Spinal cord (tissue), 10 donors: ENCODE results near the gene PEPD. TPM values are rescaled to one million over a fixed set of nuclear protein-coding genes. Genes with fewer than 3 reads are reported as not detected.
A peak's percentile ranks its signal among the peaks of the same experiment; 100 is the strongest.

Source experiments
- DNase-seq, 6 donors: peaks; one replicate each; pipeline versions ENCODE4 v3.0.0 to v3.0.0-alpha.2; 2013 to 2015; ENCODE audit warnings: low spot score in 6 of 6, low read depth in 4 of 6
- H3K27ac ChIP-seq: one replicate; pipeline ENCODE4 v1.5.1; 2013; ENCODE audit warnings: low read depth, low read length, control low read depth
- H3K27me3 ChIP-seq: one replicate; pipeline ENCODE4 v1.6.1; 2013; ENCODE audit warnings: low read length; ENCODE audit not compliant: control insufficient read depth, insufficient read depth
- H3K36me3 ChIP-seq: one replicate; pipeline ENCODE4 v1.6.1; 2013; ENCODE audit warnings: low read length; ENCODE audit not compliant: control insufficient read depth, insufficient read depth
- H3K4me1 ChIP-seq: one replicate; pipeline ENCODE4 v1.6.1; 2013; ENCODE audit warnings: low read length; ENCODE audit not compliant: control insufficient read depth, insufficient read depth
- H3K4me3 ChIP-seq: one replicate; pipeline ENCODE4 v1.5.1; 2013; ENCODE audit warnings: low read depth, low read length, control low read depth
- H3K9me3 ChIP-seq: one replicate; pipeline ENCODE4 v1.6.1; 2013; ENCODE audit warnings: low read length; ENCODE audit not compliant: control insufficient read depth, insufficient read depth
- WGBS: methylation state at CpG from one replicate; pipeline ENCODE4 v1.1.5; 2013; ENCODE audit warnings: missing lambda C conversion rate; ENCODE audit not compliant: insufficient coverage; 5-methylcytosine and 5-hydroxymethylcytosine counted together
- polyA plus RNA-seq, 2 donors: library from polyadenylated mRNA; unstranded; fragments of 120-200 nt; gene quantifications; one replicate each; pipeline ENCODE4 v1.2.1, GENCODE V29; 2013; ENCODE audit not compliant: insufficient read length in 2 of 2
- total RNA-seq, 2 donors: library from RNA; depleted of rRNA in 1 of 2; stranded (reverse); fragments of 120-200 nt in 1 of 2; fragments of >200 nt in 1 of 2; gene quantifications; one replicate each; pipeline versions ENCODE4 v1.2.3 to v1.2.4, GENCODE V29; 2013 to 2014
- donor health status: healthy.

Gene PEPD
- total and polyA plus RNA-seq, 4 donors: 30.0 to 62.6 (median 48.6) TPM

GRCh38 chr19:33375837-33376159 lies 145.8 kb downstream of the PEPD start:
- H3K27me3 ChIP-seq: no peaks in the 10 kb centered on the region
- H3K4me1 ChIP-seq: peaks cover 17% of the 10 kb centered on the region
- DNase-seq: no peak
- H3K36me3 ChIP-seq: no peaks in the 10 kb centered on the region
- H3K4me3 ChIP-seq: no peak overlapping the region
- 100% methylated on average over 1 of the region's 1 CpG for WGBS
- H3K9me3 ChIP-seq: no peaks in the 10 kb centered on the region
- no peak overlapping the region for H3K27ac ChIP-seq

- Histone ChIP-seq H3K36me3 (no peaks in the 10 kb centered on the region), H3K9me3 (no peaks in the 10 kb centered on the region), H3K4me3 (peak overlapping the region; percentile 56), H3K27me3 (no peaks in the 10 kb centered on the region), H3K27ac (no peak overlapping the region), H3K4me1 (peaks cover 17% of the 10 kb centered on the region)
- DNase-seq: no peak
- 88% methylated on average over 4 of the region's 9 CpGs for WGBS
These were observed 146.3 kb downstream of the PEPD start for GRCh38 chr19:33375156-33375836.

- Histone ChIP-seq H3K4me3 (peak overlapping the region; percentile 56), H3K4me1 (peaks cover 17% of the 10 kb centered on the region), H3K27ac (no peak overlapping the region), H3K36me3 (no peaks in the 10 kb centered on the region), H3K9me3 (no peaks in the 10 kb centered on the region), H3K27me3 (no peaks in the 10 kb centered on the region)
- under 1% methylated on average over 22 of the region's 22 CpGs for WGBS
- DNase-seq: peak in 1 of 6 donors; percentile 67
These were observed 147.3 kb downstream of the PEPD start for GRCh38 chr19:33374236-33374714.

- Histone ChIP-seq H3K4me3 (peak within 1 kb of the TSS; percentile 75), H3K9me3 (no peaks in the 10 kb centered on the region), H3K4me1 (peaks cover 15% of the 10 kb centered on the region), H3K36me3 (no peaks in the 10 kb centered on the region), H3K27me3 (no peaks in the 10 kb centered on the region), H3K27ac (peak within 1 kb of the TSS; percentile 84)
- DNase-seq: peak; percentile 74 to 98 (median 87)
- WGBS: under 1% methylated on average over 118 of the region's 118 CpGs
These were observed 147.9 kb downstream of the PEPD start, which contains the start of gene CEBPG for GRCh38 chr19:33373453-33374235. Gene CEBPG (plus strand): TSS chr19:33373709. CDS start chr19:33379240, 5,531 bp downstream.

- Histone ChIP-seq H3K27me3 (no peaks in the 10 kb centered on the region), H3K27ac (no peak overlapping the region), H3K9me3 (no peaks in the 10 kb centered on the region), H3K36me3 (no peaks in the 10 kb centered on the region), H3K4me1 (peaks cover 8% of the 10 kb centered on the region), H3K4me3 (no peak overlapping the region)
- WGBS: 83% methylated on average over 1 of the region's 4 CpGs
- no peak for DNase-seq
These were observed 150.8 kb downstream of the PEPD start for GRCh38 chr19:33370783-33371182.

GRCh38 chr19:33368074-33368864 lies 153.3 kb downstream of the PEPD start:
- no peaks in the 10 kb centered on the region for H3K36me3 ChIP-seq
- DNase-seq: no peak
- WGBS: 70% methylated on average over 3 of the region's 5 CpGs

GRCh38 chr19:33366897-33367296 lies 154.7 kb downstream of the PEPD start:
- H3K36me3 ChIP-seq: no peaks in the 10 kb centered on the region
- H3K9me3 ChIP-seq: no peaks in the 10 kb centered on the region
- DNase-seq: no peak
- no peak overlapping the region for H3K27ac ChIP-seq
- no peaks in the 10 kb centered on the region for H3K27me3 ChIP-seq
- 80% methylated on average over 1 of the region's 5 CpGs for WGBS
- no peaks in the 10 kb centered on the region for H3K4me1 ChIP-seq
- no peak overlapping the region for H3K4me3 ChIP-seq

More at GRCh38 chr19:33368074-33368864, 153.3 kb downstream of the PEPD start:
- Histone ChIP-seq H3K9me3 (no peaks in the 10 kb centered on the region), H3K4me1 (peaks cover 4% of the 10 kb centered on the region), H3K27me3 (no peaks in the 10 kb centered on the region), H3K4me3 (no peak overlapping the region), H3K27ac (no peak overlapping the region)

- 75% methylated on average over 2 of the region's 6 CpGs for WGBS
- no peaks in the 10 kb centered on the region for H3K36me3 ChIP-seq
These were observed 155.5 kb downstream of the PEPD start for GRCh38 chr19:33366127-33366526.

GRCh38 chr19:33365691-33366090 lies 155.9 kb downstream of the PEPD start:
- H3K4me3 ChIP-seq: no peak overlapping the region
- H3K27ac ChIP-seq: no peak overlapping the region
- H3K9me3 ChIP-seq: no peaks in the 10 kb centered on the region
- no peaks in the 10 kb centered on the region for H3K27me3 ChIP-seq
- no peak for DNase-seq
- 87% methylated on average over 5 of the region's 7 CpGs for WGBS
- H3K36me3 ChIP-seq: no peaks in the 10 kb centered on the region
- no peaks in the 10 kb centered on the region for H3K4me1 ChIP-seq

More at GRCh38 chr19:33366127-33366526, 155.5 kb downstream of the PEPD start:
- Histone ChIP-seq H3K27ac (no peak overlapping the region), H3K4me1 (no peaks in the 10 kb centered on the region), H3K27me3 (no peaks in the 10 kb centered on the region), H3K9me3 (no peaks in the 10 kb centered on the region), H3K4me3 (no peak overlapping the region)
- DNase-seq: no peak
